ENCODE data around the gene C12orf43.

C12orf43 gene

DNA sequence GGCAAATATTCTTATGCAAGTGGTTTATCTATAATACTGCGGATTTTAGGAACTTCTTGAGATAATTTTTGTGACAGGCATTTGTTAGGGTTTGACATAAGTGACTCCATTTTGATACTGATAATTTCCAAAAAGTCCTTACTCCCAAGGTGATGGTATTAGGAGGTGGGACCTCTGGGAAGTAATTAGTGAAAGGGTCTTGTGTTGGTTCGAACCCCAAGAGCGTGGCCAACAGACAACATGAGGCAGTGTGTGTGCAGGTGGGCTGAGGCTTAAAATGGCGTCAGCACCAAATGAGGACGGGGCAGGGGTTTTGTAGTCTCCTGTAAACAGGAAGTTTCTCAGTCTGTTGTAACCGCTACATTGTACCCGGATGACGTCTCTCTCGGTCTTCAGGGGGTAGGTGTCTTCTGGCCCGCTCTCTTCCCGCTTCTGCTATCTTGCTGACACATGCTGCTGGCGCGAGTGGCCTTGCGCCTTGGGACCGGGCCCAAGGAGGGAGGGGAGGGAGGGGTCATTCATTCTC, 1.7 kb upstream of the C12orf43 start:
- DNase-seq (ENCODE audit: low read depth in 2 of 2) = no peak
- TF ChIP-seq, protein P1, sequence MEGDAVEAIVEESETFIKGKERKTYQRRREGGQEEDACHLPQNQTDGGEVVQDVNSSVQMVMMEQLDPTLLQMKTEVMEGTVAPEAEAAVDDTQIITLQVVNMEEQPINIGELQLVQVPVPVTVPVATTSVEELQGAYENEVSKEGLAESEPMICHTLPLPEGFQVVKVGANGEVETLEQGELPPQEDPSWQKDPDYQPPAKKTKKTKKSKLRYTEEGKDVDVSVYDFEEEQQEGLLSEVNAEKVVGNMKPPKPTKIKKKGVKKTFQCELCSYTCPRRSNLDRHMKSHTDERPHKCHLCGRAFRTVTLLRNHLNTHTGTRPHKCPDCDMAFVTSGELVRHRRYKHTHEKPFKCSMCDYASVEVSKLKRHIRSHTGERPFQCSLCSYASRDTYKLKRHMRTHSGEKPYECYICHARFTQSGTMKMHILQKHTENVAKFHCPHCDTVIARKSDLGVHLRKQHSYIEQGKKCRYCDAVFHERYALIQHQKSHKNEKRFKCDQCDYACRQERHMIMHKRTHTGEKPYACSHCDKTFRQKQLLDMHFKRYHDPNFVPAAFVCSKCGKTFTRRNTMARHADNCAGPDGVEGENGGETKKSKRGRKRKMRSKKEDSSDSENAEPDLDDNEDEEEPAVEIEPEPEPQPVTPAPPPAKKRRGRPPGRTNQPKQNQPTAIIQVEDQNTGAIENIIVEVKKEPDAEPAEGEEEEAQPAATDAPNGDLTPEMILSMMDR (IDR thresholded peaks at IDR 0.05; ENCODE audit: low read depth, low read length) = no peak
- H3K4me3 ChIP-seq (replicated peaks in 1 of 2; ENCODE audit: low read depth in 2 of 2, low read length in 2 of 2) = no peak overlapping the region

DNA sequence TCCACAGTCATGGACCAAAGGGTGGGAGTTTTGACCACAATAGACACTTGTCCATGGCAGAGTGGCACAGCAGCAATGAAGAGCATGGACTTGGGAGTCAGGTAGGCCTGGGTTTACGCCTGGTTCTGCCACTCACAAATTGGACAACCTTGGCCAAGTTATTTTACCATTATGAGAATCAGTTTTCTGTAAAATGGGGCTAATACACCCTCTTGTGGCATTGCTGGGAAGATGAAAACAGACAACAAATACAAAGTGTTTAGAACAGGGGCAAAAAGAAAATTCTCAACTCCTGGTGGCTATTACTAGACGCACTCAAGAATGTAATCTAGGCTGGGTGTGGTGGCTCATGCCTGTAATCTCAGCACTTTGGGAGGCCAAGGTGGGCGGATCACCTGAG, 2.6 kb downstream of the C12orf43 start:
- no peak overlapping the region for H3K4me3 ChIP-seq (replicated peaks in 1 of 2; ENCODE audit: low read depth in 2 of 2, low read length in 2 of 2)
- TF ChIP-seq, protein P1 (IDR thresholded peaks at IDR 0.05; ENCODE audit: low read depth, low read length) = no peak

DNA sequence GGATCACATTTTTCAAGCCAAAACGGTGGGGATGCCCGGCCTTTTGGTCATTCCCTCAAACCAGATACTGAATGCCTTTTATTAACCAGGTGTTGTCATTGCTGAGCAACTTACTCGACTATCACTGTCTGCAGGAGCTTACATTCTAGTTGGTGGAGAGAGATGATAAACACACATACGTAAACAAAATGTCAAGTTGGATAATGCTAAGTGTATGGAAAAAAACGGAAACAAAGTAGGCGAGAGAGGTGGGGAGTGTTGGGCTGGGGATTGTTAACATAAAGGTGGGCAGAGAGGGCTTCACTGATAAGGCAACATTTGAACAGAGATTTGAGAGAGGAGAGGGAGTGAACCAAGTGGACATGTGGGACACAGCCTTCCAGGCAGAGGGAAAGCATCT, 4.5 kb downstream of the C12orf43 start:
- H3K4me3 ChIP-seq (replicated peaks in 1 of 2; ENCODE audit: low read depth in 2 of 2, low read length in 2 of 2) = no peak overlapping the region
- TF ChIP-seq, protein P1 (IDR thresholded peaks at IDR 0.05; ENCODE audit: low read depth, low read length) = no peak
- no peak for DNase-seq (ENCODE audit: low read depth in 2 of 2)

More for the DNA sequence above, 2.6 kb downstream of the C12orf43 start:
- DNase-seq (ENCODE audit: low read depth in 2 of 2) = no peak

DNA sequence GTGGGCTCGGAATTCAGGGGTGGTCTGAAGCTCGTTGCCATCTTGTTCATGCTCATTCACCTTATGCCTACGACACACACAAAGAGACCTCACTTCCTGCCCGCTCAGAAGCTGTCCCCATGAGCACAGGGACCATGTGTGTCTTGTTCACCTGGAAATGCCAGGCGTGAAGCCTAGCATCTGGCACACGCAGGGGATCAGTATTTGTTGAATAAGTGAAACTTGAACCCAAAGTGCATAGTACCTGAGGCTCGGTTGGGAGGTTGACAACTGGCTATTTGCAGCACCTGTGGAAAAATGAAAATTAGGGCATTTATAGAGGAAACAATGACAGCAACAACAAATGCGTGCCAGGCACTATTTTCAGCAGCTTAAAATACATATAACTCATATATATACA, 5.4 kb downstream of the C12orf43 start:
- no peak overlapping the region for H3K4me3 ChIP-seq (replicated peaks in 1 of 2; ENCODE audit: low read depth in 2 of 2, low read length in 2 of 2)
- TF ChIP-seq, protein P1 (IDR thresholded peaks at IDR 0.05; ENCODE audit: low read depth, low read length) = no peak
- no peak for DNase-seq (ENCODE audit: low read depth in 2 of 2)

DNA sequence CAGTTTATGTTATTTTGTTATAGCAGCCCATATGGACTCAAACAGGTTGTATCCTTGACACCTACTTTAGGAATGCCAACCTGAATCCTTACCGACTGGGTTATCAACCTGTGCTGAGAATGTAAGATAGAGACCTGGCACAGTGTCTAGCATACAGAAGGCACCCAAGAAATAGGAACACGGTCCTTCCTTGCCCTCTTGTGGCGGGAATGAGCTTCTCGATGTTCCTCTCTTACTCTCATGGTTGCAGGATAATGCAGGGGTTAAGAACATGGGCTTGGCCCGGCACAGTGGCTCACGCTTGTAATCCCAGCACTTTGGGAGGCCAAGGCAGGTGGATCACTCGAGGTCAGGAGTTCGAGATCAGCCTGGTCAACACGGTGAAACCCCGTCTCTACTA, 6.5 kb downstream of the C12orf43 start:
- TF ChIP-seq, protein P1 (IDR thresholded peaks at IDR 0.05; ENCODE audit: low read depth, low read length) = peak; percentile 36
- H3K4me3 ChIP-seq (replicated peaks in 1 of 2; ENCODE audit: low read depth in 2 of 2, low read length in 2 of 2) = no peak overlapping the region
- DNase-seq (ENCODE audit: low read depth in 2 of 2) = peak; percentile 39 to 50

DNA sequence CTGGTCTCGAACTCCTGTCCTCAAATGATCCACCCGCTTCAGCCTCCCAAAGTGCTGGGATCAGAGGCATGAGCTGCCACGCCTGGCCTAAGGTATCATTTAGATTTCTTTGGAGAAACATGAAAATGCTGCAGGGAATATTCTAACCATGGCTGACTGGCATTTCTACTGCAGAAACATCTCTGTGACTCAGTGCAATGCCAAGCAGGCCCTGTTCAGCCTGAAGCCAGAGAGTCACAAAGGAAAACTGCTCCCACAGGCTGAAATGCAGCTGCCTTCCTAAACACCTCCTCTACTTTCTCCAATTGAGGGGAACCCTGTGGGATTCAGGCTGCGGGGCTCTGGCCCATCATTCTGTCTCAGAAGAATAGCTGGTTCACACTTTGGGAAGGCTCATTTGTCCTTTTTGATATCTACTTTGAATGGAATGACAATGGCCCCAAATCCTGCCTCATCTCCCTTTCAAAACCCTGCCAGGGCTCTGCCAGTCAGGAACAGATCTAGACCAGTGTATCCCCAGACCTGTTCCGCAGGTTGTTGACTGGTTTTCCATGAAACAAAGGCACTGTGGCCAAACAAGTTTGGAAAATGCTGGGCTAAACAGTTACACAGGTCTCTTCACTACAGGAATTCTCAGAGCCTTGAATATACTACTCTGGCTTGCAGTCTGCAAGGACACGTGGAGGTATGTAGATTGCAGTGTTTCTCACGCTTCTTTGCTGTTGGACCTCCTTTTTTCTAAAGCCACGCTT, 7.8 kb downstream of the C12orf43 start:
- no peak for DNase-seq (ENCODE audit: low read depth in 2 of 2)
- no peak overlapping the region for H3K4me3 ChIP-seq (replicated peaks in 1 of 2; ENCODE audit: low read depth in 2 of 2, low read length in 2 of 2)
- TF ChIP-seq, protein P1 (IDR thresholded peaks at IDR 0.05; ENCODE audit: low read depth, low read length) = no peak
